NT2/D1 (cell line): Measurements from ENCODE around the gene LAMB2.
A peak's percentile ranks its signal among the peaks of the same experiment; 100 is the strongest.

Source experiments
- DNase-seq: peaks from one replicate; pipeline ENCODE4 v3.0.0-alpha.2; 2011; ENCODE audit warnings: low read depth, low spot score
- H3K27me3 ChIP-seq: 2 replicates; pipeline ENCODE4 v1.6.0; 2011; ENCODE audit warnings: mild to moderate bottlenecking; ENCODE audit not compliant: insufficient read length, insufficient read depth
- H3K36me3 ChIP-seq: 2 replicates; pipeline ENCODE4 v1.6.1; 2011; ENCODE audit warnings: mild to moderate bottlenecking, low read length, mixed read lengths; ENCODE audit not compliant: insufficient read depth, insufficient read length
- H3K4me1 ChIP-seq: 2 replicates; pipeline ENCODE4 v1.5.1; 2011; ENCODE audit not compliant: insufficient read depth, insufficient read length
- H3K4me3 ChIP-seq: 2 replicates; pipeline ENCODE4 v1.5.1; 2011; ENCODE audit warnings: low read depth; ENCODE audit not compliant: insufficient read length
- H3K9ac ChIP-seq: 2 replicates; pipeline ENCODE4 v1.6.0; 2011; ENCODE audit warnings: low read depth; ENCODE audit not compliant: insufficient read length
- H3K9me3 ChIP-seq: 2 replicates; pipeline ENCODE4 v1.5.1; 2011; ENCODE audit warnings: mild to moderate bottlenecking, low read length; ENCODE audit not compliant: insufficient read depth
- SUZ12 ChIP-seq: IDR thresholded peaks from 2 replicates; pipeline ENCODE4 v1.6.1; 2011; ENCODE audit not compliant: insufficient read length, insufficient read depth; ENCODE audit errors: extremely low read depth
- YY1 ChIP-seq: IDR thresholded peaks from 2 replicates; pipeline ENCODE4 v1.6.1; 2011; ENCODE audit not compliant: insufficient read length, insufficient read depth
- ZNF274 ChIP-seq: IDR thresholded peaks from 2 replicates; pipeline ENCODE4 v1.6.1; 2011; ENCODE audit warnings: mild to moderate bottlenecking, low read depth, low read length

LAMB2 gene

DNA sequence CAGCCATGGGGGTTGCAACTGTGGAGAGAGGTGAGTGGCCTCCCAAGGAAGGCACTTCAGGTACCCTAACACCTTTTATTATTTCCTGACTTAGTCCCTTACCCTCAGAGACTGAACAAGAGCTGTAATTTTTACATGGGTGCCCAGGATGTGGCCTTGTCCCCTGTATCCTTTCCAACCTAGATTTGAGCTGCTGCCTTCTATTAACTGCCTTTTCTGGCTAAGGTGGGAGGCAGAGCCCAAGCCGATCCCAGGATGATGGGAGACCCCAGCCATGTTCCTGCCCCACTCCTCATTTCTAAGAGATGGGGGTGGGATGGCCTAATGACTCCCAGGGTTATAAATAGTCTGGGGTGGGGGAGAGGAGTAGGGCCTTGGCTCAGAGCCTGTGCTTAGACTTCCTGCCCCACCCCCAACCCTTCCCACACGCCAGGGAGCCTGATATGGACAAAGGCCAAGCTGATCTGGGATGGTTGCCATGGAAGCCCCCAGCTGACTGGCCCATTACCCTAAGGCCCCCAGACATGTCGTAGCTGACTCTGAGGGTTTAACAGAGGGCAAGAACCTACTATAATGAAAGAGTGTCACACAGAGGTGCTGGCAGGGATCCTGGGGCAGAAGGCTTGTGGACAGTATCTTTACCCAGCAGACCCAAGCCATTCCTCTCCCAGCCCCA, 40.4 kb upstream of the LAMB2 start:
- no peak overlapping the region for H3K4me3 ChIP-seq
- no peaks in the 10 kb centered on the region for H3K9me3 ChIP-seq
- H3K9ac ChIP-seq: peak overlapping the region; percentile 65
- H3K36me3 ChIP-seq: peaks cover 32% of the 10 kb centered on the region
- H3K27me3 ChIP-seq: no peaks in the 10 kb centered on the region
- peak; percentile 74 for DNase-seq
- peaks cover 25% of the 10 kb centered on the region for H3K4me1 ChIP-seq
- TF ChIP-seq SUZ12 (no peak), ZNF274 (no peak), YY1 (no peak)

DNA sequence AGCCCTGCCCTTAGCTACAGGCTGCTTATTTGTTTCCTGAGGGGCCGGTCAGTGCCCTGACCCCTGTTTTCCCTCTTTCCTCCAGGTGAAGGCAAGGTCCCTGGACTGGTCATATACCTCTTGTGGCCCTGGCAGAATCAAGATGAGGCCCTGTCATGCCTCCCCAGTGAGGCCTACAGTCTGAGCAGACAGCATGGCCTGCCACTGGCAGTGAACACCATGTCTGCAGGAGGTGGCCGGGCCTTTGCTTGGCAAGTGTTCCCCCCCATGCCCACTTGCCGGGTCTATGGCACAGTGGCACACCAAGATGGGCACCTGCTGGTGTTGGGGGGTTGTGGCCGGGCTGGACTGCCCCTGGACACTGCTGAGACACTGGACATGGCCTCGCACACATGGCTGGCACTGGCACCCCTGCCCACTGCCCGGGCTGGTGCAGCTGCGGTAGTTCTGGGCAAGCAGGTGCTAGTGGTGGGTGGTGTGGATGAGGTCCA, 39.7 kb upstream of the LAMB2 start:
- Histone ChIP-seq H3K36me3 (peaks cover 32% of the 10 kb centered on the region), H3K27me3 (no peaks in the 10 kb centered on the region), H3K4me3 (peak overlapping the region; percentile 77), H3K4me1 (peaks cover 25% of the 10 kb centered on the region), H3K9ac (peak overlapping the region; percentile 91), H3K9me3 (no peaks in the 10 kb centered on the region)
- no peak for DNase-seq
- TF ChIP-seq SUZ12: no peak
- TF ChIP-seq ZNF274: no peak
- TF ChIP-seq YY1: no peak

DNA sequence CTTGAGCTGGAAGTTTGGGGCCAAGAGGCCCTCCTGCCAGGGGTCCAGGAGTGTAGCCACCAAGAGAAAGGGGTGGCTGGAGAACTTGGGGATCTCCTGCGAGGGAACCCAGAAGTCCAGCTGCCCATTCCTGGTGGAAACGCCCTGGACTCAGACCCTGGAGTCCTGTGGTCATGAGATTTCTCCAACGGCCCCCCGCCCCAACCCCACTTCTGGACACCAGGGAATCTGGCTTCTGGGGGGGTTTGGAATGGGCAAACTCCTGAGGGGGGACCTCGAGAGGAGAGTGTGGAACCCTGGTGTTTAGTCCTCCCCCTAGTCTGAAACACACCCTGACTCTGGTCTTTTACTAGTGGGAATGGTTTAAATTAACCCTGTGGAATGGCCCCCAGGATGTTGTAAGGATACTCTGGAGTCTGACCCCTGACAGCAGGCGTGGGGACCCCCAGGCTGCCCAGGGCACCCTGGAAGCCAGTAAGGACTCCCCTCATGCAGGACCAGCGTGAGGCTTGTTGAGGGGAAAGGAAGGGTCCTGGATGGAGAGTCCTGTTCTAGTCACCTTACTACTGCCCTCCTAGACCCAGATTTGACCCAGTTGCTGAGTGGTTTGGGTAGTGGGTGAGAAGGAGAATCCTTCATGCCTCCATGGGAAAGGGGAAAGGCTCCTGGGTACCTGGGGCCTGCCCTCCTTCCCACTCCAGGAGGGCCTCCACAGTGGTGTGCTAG, 39.1 kb upstream of the LAMB2 start:
- TF ChIP-seq YY1 (no peak), SUZ12 (no peak), ZNF274 (no peak)
- Histone ChIP-seq H3K9ac (peak overlapping the region; percentile 91), H3K36me3 (peaks cover 32% of the 10 kb centered on the region), H3K27me3 (no peaks in the 10 kb centered on the region), H3K4me1 (peaks cover 25% of the 10 kb centered on the region), H3K4me3 (peak overlapping the region; percentile 77), H3K9me3 (no peaks in the 10 kb centered on the region)
- no peak for DNase-seq

DNA sequence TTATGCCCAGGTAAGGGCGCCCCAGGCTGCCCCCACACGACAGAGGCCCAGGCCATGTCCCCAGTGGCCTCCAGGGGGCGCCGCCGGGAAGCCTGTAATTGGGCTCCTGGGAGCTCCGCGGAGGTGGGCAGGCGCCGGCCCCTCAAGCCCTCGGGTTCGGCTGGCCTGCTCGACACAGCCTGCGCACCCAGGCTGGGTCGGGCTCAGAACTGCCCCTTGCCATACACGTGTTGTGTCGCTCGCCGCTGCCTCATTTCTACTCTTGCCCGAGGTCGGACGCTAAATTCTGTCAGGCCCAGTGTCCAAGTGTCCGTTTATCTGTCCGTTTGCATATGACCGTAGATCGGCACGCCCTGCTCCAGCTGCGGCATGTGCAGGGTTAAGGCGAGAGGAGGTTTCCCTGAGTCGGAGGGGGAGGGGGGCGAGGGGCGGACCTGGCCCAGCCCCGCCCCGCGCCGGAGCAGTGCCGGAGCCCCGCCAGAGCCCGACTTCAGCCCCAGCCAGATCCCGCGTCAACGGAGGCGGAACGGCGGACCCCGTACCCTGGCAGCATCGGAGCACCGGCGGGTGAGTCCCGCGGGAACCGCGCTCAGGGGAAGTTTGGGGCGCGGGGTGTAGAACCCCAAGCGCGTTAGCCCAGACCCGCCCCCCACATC, 38.4 kb upstream of the LAMB2 start, which contains the start of gene KLHDC8B:
Gene KLHDC8B (plus strand): TSS at position 480 of the 656 bp plus-strand sequence. CDS start 1,172 bp downstream, outside the sequence.
- H3K36me3 ChIP-seq: peaks cover 28% of the 10 kb centered on the region
- peaks cover 25% of the 10 kb centered on the region for H3K4me1 ChIP-seq
- DNase-seq: peak; percentile 84
- no peaks in the 10 kb centered on the region for H3K27me3 ChIP-seq
- peak within 1 kb of the TSS; percentile 91 for H3K9ac ChIP-seq
- no peak for TF ChIP-seq YY1
- TF ChIP-seq SUZ12: no peak
- TF ChIP-seq ZNF274: no peak
- H3K9me3 ChIP-seq: no peaks in the 10 kb centered on the region
- H3K4me3 ChIP-seq: peak within 1 kb of the TSS; percentile 77

DNA sequence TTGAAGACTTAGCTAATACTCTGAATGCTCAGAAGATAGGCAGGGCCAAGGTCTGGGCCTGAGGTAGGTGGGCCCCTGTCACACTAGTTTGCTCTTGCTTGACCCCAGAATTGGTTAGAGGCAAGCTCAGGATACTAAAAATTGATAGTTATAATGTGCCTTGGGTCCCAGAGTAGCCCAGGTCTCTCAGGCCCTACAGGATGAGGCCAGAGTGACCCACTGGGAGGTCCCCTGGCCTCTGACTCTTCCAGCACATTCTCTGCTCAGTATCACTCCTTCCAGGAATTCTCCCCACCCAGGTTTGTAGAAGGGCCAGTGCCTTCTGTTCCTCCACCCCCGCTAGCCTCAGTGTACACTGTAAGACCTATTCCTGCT, 37.9 kb upstream of the LAMB2 start:
- H3K9me3 ChIP-seq: no peaks in the 10 kb centered on the region
- TF ChIP-seq ZNF274 (no peak), YY1 (no peak), SUZ12 (no peak)
- H3K36me3 ChIP-seq: peaks cover 23% of the 10 kb centered on the region
- DNase-seq: no peak
- H3K4me3 ChIP-seq: peak overlapping the region; percentile 77
- peaks cover 25% of the 10 kb centered on the region for H3K4me1 ChIP-seq
- H3K27me3 ChIP-seq: no peaks in the 10 kb centered on the region
- H3K9ac ChIP-seq: no peak overlapping the region

DNA sequence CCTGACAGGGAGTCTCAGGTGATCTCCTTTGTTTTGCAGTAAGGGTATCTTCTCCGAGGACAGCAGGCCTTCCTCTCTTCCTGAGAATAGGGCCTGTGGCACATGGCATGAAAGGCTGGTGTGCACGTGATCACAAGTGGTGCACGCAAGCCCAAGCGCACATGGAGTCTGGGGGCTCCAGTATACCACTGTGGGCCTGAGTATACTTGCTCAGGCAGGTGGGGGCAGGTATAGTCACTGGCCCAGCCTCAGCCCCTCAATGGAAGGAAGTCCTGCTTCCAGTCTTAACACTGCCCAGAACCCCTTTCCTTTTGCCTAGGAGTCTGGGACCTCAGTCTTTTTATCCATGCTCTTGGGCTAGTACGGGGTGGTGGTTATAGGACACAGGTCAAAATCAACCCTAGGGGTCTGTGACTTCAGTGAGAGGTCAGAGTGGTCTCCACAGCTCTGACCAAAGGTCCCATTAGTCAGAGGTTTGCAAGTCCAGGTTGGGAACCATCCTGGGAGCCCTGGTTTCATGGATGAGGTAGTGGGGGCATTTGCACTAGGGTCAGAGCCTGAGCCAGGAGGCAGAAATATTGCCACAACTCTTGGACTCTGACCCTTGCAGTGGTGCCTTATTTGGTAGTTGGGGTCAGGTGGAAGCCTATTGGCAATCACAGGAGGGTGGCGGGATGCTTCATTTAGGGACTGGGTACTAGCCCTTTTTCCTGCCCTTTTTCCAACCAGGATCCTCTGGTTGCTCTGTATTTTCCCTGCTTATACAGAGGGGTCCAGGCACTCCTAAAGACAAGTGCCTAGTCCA, 34.1 kb upstream of the LAMB2 start:
- peak overlapping the region; percentile 92 for H3K4me3 ChIP-seq
- H3K9me3 ChIP-seq: no peaks in the 10 kb centered on the region
- peaks cover 34% of the 10 kb centered on the region for H3K36me3 ChIP-seq
- no peaks in the 10 kb centered on the region for H3K27me3 ChIP-seq
- DNase-seq: no peak
- peaks cover 9% of the 10 kb centered on the region for H3K4me1 ChIP-seq
- TF ChIP-seq YY1: no peak
- no peak for TF ChIP-seq SUZ12
- no peak for TF ChIP-seq ZNF274
- H3K9ac ChIP-seq: peak overlapping the region; percentile 96
